ENCODE data around the gene DHDH. TPM values are rescaled to one million over a fixed set of nuclear protein-coding genes. Genes with fewer than 3 reads are reported as not detected.

DHDH gene
- polyA plus RNA-seq, 3 donors: 0.38 TPM; not detected in 2

- Histone ChIP-seq H3K9me3 (replicated peaks in 1 of 2; ENCODE audit: control insufficient read depth in 1 of 2, insufficient read depth in 1 of 2, low read length in 2 of 2) (no peaks in the 10 kb centered on the region), H3K36me3 (replicated peaks in 1 of 2; ENCODE audit: control insufficient read depth in 1 of 2, insufficient read depth in 2 of 2, low read length in 2 of 2) (peaks cover 20 to 41% of the 10 kb centered on the region in 2 donors), H2AFZ (ENCODE audit: insufficient read depth, low read depth, low read length, poor library complexity, severe bottlenecking) (no peak overlapping the region), H3K9ac (ENCODE audit: insufficient read depth, low read length, poor library complexity, severe bottlenecking) (peak overlapping the region; percentile 77), H3K4me3 (replicated peaks in 1 of 3; ENCODE audit: low read depth in 2 of 3, low read length in 3 of 3) (peak overlapping the region; percentile 86 to 99 (median 89)), H3K79me2 (ENCODE audit: insufficient read depth, low read length) (peaks cover 53% of the 10 kb centered on the region), H4K20me1 (ENCODE audit: insufficient read depth, low read length) (peaks cover 34% of the 10 kb centered on the region), H3K4me1 (ENCODE audit: control insufficient read depth in 1 of 2, insufficient read depth in 2 of 2, low read length in 2 of 2) (peaks cover 67 to 76% of the 10 kb centered on the region in 2 donors), H3K4me2 (replicated peaks; ENCODE audit: extremely low read depth, low read length, poor library complexity, severe bottlenecking) (peak overlapping the region; percentile 96), H3K27me3 (ENCODE audit: control insufficient read depth in 2 of 2, insufficient read depth in 2 of 2, low read length in 2 of 2) (no peaks in the 10 kb centered on the region), H3K27ac (ENCODE audit: low read depth in 1 of 2, low read length in 2 of 2) (peak overlapping the region; percentile 79 to 90)
- H3K36me3 Mint-ChIP-seq: peaks cover 31 to 44% of the 10 kb centered on the region in 2 donors
- intact Hi-C loops (cut with micrococcal nuclease): loop anchor here (2.0 to 10.0 kb wide), 3 partner anchors 92 to 332 kb away; partner anchors contain the start of gene DBP (in 2 of the 2)
- TF ChIP-seq, protein P1, sequence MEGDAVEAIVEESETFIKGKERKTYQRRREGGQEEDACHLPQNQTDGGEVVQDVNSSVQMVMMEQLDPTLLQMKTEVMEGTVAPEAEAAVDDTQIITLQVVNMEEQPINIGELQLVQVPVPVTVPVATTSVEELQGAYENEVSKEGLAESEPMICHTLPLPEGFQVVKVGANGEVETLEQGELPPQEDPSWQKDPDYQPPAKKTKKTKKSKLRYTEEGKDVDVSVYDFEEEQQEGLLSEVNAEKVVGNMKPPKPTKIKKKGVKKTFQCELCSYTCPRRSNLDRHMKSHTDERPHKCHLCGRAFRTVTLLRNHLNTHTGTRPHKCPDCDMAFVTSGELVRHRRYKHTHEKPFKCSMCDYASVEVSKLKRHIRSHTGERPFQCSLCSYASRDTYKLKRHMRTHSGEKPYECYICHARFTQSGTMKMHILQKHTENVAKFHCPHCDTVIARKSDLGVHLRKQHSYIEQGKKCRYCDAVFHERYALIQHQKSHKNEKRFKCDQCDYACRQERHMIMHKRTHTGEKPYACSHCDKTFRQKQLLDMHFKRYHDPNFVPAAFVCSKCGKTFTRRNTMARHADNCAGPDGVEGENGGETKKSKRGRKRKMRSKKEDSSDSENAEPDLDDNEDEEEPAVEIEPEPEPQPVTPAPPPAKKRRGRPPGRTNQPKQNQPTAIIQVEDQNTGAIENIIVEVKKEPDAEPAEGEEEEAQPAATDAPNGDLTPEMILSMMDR (IDR thresholded peaks at IDR 0.05): no peak
- WGBS (ENCODE audit: insufficient coverage): 14% methylated on average over 1 of the region's 10 CpGs
- peaks cover 62% of the 10 kb centered on the region for H3K4me1 Mint-ChIP-seq
- peak in 2 of 3 donors; percentile 48 to 68 for DNase-seq
- H3K27ac Mint-ChIP-seq: peak overlapping the region; percentile 95 to 99 (median 97)
- peak overlapping the region; percentile 99 to 100 for H3K4me3 Mint-ChIP-seq
- peaks cover 0 to 14% (median 0%) of the 10 kb centered on the region in 3 donors for H3K27me3 Mint-ChIP-seq (ENCODE audit: low read depth in 3 of 3)
- H3K9me3 Mint-ChIP-seq: peaks cover 0 to 10% (median 0%) of the 10 kb centered on the region in 7 donors
Measured at GRCh38 chr19:48966541-48967345, 33.2 kb downstream of the DHDH start.

GRCh38 chr19:48967346-48968178 lies 34.1 kb downstream of the DHDH start:
- peaks cover 54% of the 10 kb centered on the region for H3K4me1 Mint-ChIP-seq
- TF ChIP-seq, protein P1 (IDR thresholded peaks at IDR 0.05): no peak
- intact Hi-C loops (cut with micrococcal nuclease): loop anchor here (2.0 to 10.0 kb wide), 3 partner anchors 93 to 333 kb away; partner anchors contain the start of gene DBP (in 2 of the 2)
- Histone ChIP-seq H3K27ac (ENCODE audit: low read depth in 1 of 2, low read length in 2 of 2) (peak overlapping the region; percentile 79 to 90), H2AFZ (ENCODE audit: insufficient read depth, low read depth, low read length, poor library complexity, severe bottlenecking) (no peak overlapping the region), H3K36me3 (replicated peaks in 1 of 2; ENCODE audit: control insufficient read depth in 1 of 2, insufficient read depth in 2 of 2, low read length in 2 of 2) (peaks cover 20 to 44% of the 10 kb centered on the region in 2 donors), H3K9ac (ENCODE audit: insufficient read depth, low read length, poor library complexity, severe bottlenecking) (peak overlapping the region; percentile 77), H3K27me3 (ENCODE audit: control insufficient read depth in 2 of 2, insufficient read depth in 2 of 2, low read length in 2 of 2) (no peaks in the 10 kb centered on the region), H3K4me3 (replicated peaks in 1 of 3; ENCODE audit: low read depth in 2 of 3, low read length in 3 of 3) (peak overlapping the region; percentile 86 to 99 (median 89)), H3K9me3 (replicated peaks in 1 of 2; ENCODE audit: control insufficient read depth in 1 of 2, insufficient read depth in 1 of 2, low read length in 2 of 2) (no peaks in the 10 kb centered on the region), H3K79me2 (ENCODE audit: insufficient read depth, low read length) (peaks cover 49% of the 10 kb centered on the region), H3K4me2 (replicated peaks; ENCODE audit: extremely low read depth, low read length, poor library complexity, severe bottlenecking) (peak overlapping the region; percentile 96), H3K4me1 (ENCODE audit: control insufficient read depth in 1 of 2, insufficient read depth in 2 of 2, low read length in 2 of 2) (peaks cover 59 to 68% of the 10 kb centered on the region in 2 donors), H4K20me1 (ENCODE audit: insufficient read depth, low read length) (peaks cover 34% of the 10 kb centered on the region)
- H3K27me3 Mint-ChIP-seq (ENCODE audit: low read depth in 3 of 3): peaks cover 0 to 14% (median 0%) of the 10 kb centered on the region in 3 donors
- WGBS (ENCODE audit: insufficient coverage): 8% methylated on average over 11 of the region's 14 CpGs
- peaks cover 31 to 49% of the 10 kb centered on the region in 2 donors for H3K36me3 Mint-ChIP-seq
- peak; percentile 93 to 98 (median 98) for DNase-seq
- H3K4me3 Mint-ChIP-seq: peak overlapping the region; percentile 99 to 100
- H3K9me3 Mint-ChIP-seq: peaks cover 0 to 10% (median 0%) of the 10 kb centered on the region in 7 donors
- H3K27ac Mint-ChIP-seq: peak overlapping the region; percentile 95 to 99 (median 97)

Data from CD14-positive monocyte (primary cell).